NOMO-1 treated with dmso at 0.1 percent for 144 hours (cell line): ENCODE measurements around the gene FOXN3.

Experiments used
- DNase-seq: peaks from one replicate; lab custom pipeline; 2025; ENCODE audit not compliant: unreplicated experiment; lab: John Stamatoyannopoulos, UW

FOXN3 gene

GRCh38 chr14:89432226-89432625, 15.2 kb upstream of the FOXN3 start:
- DNase-seq: no peak

DNA sequence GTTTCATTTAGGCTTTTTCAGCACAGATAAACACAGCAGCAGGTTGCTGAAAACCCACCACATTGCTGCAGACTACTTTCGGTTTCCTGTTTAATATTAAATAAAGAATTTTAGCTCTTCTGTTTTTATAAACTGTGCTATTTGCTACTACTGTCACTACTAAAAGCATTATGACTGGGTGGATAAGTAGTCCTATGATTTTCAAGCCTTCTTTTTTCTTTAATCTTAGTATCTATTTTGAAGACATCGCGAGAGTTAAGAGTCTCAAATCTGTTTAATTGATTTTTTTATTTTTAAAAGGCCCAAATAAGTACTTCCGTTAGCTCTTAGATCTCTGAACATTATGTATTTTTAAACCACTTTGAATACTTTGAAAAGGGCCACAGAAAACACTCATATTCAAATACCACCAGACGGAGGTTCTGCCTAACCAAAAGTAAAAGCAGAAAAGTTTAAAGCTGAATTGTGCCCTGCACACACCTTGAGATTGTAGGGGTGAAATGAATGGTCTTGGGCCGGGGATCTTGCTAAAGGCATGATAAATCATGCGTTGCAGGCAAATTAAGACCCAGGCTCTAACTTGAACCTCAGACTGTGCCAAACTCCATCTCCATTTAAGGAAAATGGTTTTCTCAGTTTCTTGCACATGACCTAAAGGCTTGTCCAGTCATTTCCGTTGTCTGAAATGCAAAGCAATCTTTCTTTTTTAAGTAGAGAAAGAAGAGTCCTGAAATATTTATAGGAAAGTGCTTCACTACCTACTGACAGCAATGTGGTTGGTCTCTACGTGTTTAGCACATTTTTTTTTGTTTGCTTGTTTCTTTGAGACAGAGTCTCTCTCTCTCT, 13.6 kb upstream of the FOXN3 start:
- DNase-seq: peak; percentile 44

GRCh38 chr14:89429199-89430181, 12.5 kb upstream of the FOXN3 start:
- peak; percentile 84 for DNase-seq

DNA sequence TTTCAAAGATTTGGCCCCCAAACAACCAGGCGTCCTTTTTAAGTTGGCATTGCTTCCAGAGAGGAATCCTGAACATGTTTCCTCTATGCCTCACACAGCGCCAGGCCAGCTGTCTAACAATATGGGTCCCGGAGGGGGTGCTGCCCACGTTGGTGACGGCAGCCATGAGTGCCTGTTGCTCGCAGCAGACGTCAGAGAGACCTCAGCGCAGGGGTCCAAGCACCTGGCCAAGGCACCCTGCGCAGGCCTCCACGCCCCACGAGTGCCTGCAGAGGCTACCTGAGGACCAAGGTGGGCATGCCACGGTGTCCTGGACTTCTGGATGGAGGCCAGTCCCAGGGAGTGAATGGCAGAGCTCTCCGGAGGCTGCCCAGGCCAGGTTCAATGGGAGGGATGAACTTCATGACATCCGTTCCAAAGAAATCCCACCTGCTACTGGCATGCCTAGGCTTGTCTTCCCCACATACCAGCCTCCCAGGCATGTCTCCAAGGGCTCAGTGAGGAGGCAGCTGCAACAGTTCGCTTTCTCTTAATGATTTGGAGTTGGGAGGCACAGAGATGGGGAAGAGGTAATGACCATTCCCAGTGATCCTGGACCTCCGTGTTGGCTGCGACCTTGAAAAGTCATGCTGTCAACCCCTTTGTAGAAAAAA, 11.6 kb upstream of the FOXN3 start:
- no peak for DNase-seq

DNA sequence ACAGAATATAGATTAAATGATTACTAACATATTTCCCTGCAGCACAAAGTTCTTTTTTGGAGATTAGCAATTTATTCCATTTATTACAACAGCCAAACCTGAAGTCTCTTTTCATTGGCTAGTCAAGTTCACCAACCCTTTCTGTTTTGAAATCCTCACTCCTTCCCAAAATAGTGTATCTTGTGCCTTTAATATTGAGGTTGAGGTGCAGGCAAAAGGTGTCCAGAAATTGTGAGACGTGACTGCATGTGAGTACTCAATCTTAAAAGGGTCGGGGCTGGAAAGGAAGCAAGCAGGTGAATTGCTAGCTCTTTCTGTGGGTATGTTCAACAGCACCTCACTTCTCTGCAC, 11.1 kb upstream of the FOXN3 start:
- DNase-seq: no peak

GRCh38 chr14:89427426-89428172, 10.6 kb upstream of the FOXN3 start:
- DNase-seq: no peak

- no peak for DNase-seq
These were observed 8.9 kb upstream of the FOXN3 start for GRCh38 chr14:89425931-89426330.

DNA sequence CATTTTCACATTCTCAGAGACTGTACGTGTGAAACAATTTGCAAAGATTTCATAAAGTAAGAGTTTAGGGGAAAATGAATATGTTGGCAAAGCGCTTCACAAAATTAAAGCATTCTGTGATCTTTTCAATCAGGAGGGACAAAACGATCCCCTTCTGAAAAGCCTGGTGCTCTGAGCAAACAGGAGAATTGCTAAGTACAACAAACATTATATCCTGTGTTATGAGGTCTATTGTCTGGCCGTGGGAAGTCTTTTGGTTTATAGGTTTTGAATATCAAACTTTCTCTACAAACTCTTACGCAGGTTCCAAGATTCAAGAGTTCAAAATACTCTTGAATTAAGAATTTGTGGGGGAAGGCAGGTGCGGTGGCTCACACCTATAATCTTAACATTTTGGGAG, 7.2 kb upstream of the FOXN3 start:
- DNase-seq: no peak

DNA sequence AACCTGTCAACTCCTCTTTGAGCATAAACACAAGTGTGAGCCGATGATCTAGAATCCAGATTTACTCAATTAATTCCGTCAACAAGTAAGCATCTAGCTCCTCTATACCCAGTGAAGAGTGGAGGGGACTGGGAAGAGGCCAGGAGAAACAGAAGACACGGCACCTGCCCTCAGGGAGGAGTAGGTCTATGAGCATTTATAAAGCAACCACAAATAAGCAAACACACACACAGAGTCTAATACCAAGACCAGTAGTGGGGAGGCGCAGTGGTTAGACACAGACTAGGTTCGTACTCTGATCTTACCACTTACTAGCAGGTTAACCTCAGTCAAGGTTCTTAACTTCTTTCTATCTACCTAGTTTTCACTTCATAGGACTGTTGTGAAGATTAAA, 5.9 kb upstream of the FOXN3 start:
- no peak for DNase-seq

GRCh38 chr14:89422181-89422951, 5.3 kb upstream of the FOXN3 start:
- no peak for DNase-seq

- no peak for DNase-seq
These were observed 3.5 kb upstream of the FOXN3 start for GRCh38 chr14:89420502-89420901.

DNA sequence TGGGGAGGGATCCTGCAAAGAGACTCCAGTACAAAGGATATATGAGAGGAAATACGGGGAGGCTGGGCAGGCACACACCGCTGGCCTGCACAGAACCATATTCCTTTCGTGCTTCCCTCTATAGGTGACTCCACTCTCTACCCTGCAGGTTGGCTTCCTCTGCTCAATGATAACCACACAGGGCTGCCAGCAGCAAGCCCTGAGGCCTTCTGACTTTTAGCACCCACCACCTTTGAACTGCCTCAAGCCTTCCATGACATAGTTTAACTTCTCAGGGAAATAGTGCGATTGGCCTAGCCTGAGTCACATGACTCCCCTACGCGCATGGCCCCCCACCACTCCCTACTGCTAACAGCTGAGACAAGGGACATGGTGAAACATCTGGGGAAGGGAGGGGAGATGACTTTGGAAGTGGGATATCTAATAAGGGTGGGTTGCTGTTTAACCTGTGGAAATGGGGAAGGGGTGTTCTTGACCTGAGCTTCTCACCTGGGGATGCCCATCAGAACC, 3.0 kb upstream of the FOXN3 start:
- no peak for DNase-seq

- DNase-seq: peak; percentile 11
These were observed 1.9 kb upstream of the FOXN3 start for GRCh38 chr14:89418976-89419375.

- no peak for DNase-seq
These were observed 1.4 kb upstream of the FOXN3 start for GRCh38 chr14:89418452-89418851.

DNA sequence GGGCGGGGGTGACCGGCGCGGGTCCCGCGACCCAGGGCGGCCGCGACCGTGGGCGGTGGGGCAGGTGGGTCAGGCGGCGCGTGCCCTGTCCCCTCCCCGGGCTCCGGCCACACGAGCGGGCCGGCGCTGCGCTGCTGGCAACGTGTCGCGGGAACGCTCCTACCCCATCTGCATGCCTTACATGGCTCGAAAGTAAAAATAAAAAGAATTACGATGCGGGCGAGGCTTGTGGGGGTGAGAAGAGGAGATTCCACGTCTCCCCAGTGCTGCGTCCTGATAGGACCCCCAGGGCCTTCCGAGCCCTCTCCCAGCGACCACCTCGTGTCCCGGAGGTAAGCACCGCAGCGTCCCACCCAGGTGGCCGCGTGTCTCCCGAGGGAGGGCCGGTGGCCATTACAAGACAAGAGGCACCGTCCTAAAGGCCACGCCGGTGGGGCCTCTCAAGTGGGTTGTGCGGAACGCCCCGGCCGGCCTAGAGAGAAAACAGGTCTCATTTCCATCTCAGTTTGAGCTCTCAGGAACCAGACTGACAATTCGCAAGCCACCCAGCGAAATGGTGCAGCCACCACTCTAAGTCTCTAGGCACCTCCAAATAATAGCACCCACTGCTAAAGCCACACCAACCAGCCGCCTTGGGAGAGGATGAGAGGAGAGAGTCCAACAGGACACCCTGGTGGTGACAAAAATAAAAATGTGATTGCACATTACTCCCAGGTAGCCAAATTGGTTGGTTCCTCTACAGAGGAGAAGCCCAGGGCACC, 612 bp upstream of the FOXN3 start:
- DNase-seq: peak; percentile 74

- peak; percentile 85 for DNase-seq
These were observed 734 bp downstream of the FOXN3 start for GRCh38 chr14:89416002-89416995.

DNA sequence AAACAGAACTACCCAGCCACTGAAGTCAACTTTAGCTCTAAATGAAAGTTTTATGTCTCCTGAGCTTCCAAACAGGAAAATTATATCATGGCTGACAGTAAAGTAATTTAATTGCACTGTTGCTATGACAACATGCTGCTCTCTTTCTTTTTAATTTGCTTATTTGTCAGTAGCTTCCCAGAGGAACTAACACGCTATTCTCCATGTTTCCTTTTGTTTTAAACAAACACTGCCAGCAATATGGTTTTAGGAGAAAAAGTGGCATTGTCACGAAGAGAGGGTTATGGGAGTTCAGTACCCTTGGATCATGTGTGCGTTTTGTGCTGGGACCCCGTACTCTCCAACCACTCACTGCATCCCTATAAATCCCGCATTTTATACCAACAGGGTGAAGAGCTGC, 1.9 kb downstream of the FOXN3 start:
- no peak for DNase-seq

DNA sequence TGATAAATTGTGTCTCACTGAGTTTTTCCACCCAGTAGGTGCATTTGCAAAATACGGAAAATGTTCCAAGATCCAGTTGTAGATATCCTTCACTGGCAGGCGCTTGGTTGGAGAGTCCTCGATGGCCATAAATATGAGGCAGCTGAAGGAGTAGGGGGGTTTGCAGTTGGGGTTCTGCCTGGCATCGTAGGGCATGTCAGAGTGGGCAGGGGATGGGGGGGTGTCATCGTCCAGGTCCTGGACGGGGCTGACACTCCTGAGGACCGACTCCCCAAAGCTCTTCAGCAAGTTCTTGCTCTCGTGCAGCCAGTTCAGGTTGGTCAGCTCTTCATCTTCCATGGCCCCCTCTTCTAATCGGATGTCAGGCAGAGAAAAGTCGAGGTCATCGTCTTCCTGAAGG, 5.1 kb downstream of the FOXN3 start:
- no peak for DNase-seq
